Body of pancreas (tissue), 4 donors: ENCODE measurements around the gene TM7SF2.

Experiments used
- POLR2A ChIP-seq, 3 donors: fragments of 450-650 bp; IDR thresholded peaks; one replicate each; pipeline ENCODE4 v1.6.1; 2016; ENCODE audit warnings: antibody characterized with exemption in 3 of 3, mild to moderate bottlenecking in 2 of 3
- TF ChIP-seq, protein P1 (sequence below), 7 experiments: fragments of 450-650 bp in 4 of 7; fragments of 200-600 bp in 3 of 7; sonication (generic) in 3 of 7; IDR thresholded peaks; one replicate each; pipeline ENCODE4 v1.5.1; 2016 to 2019; ENCODE audit warnings: antibody characterized with exemption in 7 of 7

- TF ChIP-seq, protein P1, sequence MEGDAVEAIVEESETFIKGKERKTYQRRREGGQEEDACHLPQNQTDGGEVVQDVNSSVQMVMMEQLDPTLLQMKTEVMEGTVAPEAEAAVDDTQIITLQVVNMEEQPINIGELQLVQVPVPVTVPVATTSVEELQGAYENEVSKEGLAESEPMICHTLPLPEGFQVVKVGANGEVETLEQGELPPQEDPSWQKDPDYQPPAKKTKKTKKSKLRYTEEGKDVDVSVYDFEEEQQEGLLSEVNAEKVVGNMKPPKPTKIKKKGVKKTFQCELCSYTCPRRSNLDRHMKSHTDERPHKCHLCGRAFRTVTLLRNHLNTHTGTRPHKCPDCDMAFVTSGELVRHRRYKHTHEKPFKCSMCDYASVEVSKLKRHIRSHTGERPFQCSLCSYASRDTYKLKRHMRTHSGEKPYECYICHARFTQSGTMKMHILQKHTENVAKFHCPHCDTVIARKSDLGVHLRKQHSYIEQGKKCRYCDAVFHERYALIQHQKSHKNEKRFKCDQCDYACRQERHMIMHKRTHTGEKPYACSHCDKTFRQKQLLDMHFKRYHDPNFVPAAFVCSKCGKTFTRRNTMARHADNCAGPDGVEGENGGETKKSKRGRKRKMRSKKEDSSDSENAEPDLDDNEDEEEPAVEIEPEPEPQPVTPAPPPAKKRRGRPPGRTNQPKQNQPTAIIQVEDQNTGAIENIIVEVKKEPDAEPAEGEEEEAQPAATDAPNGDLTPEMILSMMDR (IDR thresholded peaks at IDR 0.05): no peak
- TF ChIP-seq POLR2A (IDR thresholded peaks at IDR 0.05): no peak
Measured at GRCh38 chr11:65159012-65159411, 47.3 kb downstream of the TM7SF2 start.
